Aorta (tissue), 5 donors: ENCODE measurements around the gene GRAMD2A. TPM values are rescaled to one million over a fixed set of nuclear protein-coding genes. Genes with fewer than 3 reads are reported as not detected.
A peak's percentile ranks its signal among the peaks of the same experiment; 100 is the strongest.

Source experiments
- ATAC-seq: fragments of 200-7000 bp; cut with Tn5 transposase; one replicate; pipeline ENCODE4 v1.9.1; 2022; ENCODE audit warnings: moderate library complexity; ENCODE audit not compliant: low FRiP score
- DNase-seq, 2 donors: peaks; one replicate each; pipeline ENCODE4 v3.0.0-alpha.2; 2020
- H3K27ac ChIP-seq, 2 donors: one replicate each; pipeline ENCODE4 v1.5.1; 2013; ENCODE audit warnings: low read length in 2 of 2, mild to moderate bottlenecking in 2 of 2, moderate library complexity in 2 of 2, control low read depth in 1 of 2, inconsistent platforms in 1 of 2, low read depth in 1 of 2
- H3K27me3 ChIP-seq, 2 donors: one replicate each; pipeline ENCODE4 v1.6.1; 2013; ENCODE audit warnings: control low read depth in 1 of 2, low read length in 1 of 2, mild to moderate bottlenecking in 1 of 2, moderate library complexity in 1 of 2; ENCODE audit not compliant: insufficient read depth in 2 of 2, control insufficient read depth in 1 of 2
- H3K36me3 ChIP-seq, 2 donors: one replicate each; pipeline ENCODE4 v1.6.1; 2013; ENCODE audit warnings: control low read depth in 1 of 2, low read length in 1 of 2, mild to moderate bottlenecking in 1 of 2; ENCODE audit not compliant: insufficient read depth in 2 of 2, control insufficient read depth in 1 of 2
- H3K4me1 ChIP-seq, 2 donors: one replicate each; pipeline ENCODE4 v1.6.1; 2013; ENCODE audit warnings: low read length in 2 of 2, control low read depth in 1 of 2, mild to moderate bottlenecking in 1 of 2, moderate library complexity in 1 of 2; ENCODE audit not compliant: insufficient read depth in 2 of 2, control insufficient read depth in 1 of 2
- H3K4me3 ChIP-seq, 2 donors: one replicate each; pipeline ENCODE4 v1.5.1; 2013; ENCODE audit warnings: low read length in 2 of 2, control low read depth in 1 of 2, mild to moderate bottlenecking in 1 of 2
- H3K9me3 ChIP-seq: one replicate; pipeline ENCODE4 v1.6.1; 2013; ENCODE audit warnings: mild to moderate bottlenecking, low read length; ENCODE audit not compliant: control insufficient read depth
- WGBS, 2 donors: extraction: QIAGEN DNeasy Blood & Tissue Kit; methylation state at CpG; one replicate each; pipeline ENCODE4 v1.1.7; 2013; 5-methylcytosine and 5-hydroxymethylcytosine counted together
- intact Hi-C, 2 donors: fragments of 100-400 bp; cut with DNase I; formaldehyde crosslinking; loops; one replicate each; pipeline versions ENCODE4 v1.14.2 to v1.15.0; 2022
- polyA plus RNA-seq, 2 donors: library from polyadenylated mRNA; stranded (reverse); fragments of 200-250 nt; gene quantifications; one replicate each; pipeline ENCODE4 v1.2.3, GENCODE V29; 2013
- total RNA-seq, 2 donors: library from RNA; stranded (reverse); fragmentation: NEBNext Ultra II Directional; extraction: Animal tissue kit (Norgen Biotek cat#: 25700); gene quantifications; one replicate each; pipeline ENCODE4 v1.2.1, GENCODE V29; 2021
- donor health status: healthy with polysubstance abuse.
- donor health status: Bipolar disorder and iron deficiency.
- donor health status: DM: no; HTN: no; CAD: no.
- donor health status: DM: no; HTN: no; CAD: no.
- donor health status: DM: yes; HTN: yes; CAD: no.

Gene GRAMD2A
- total and polyA plus RNA-seq, 4 donors, result 0.13 to 1.5 (median 0.56) TPM

DNA sequence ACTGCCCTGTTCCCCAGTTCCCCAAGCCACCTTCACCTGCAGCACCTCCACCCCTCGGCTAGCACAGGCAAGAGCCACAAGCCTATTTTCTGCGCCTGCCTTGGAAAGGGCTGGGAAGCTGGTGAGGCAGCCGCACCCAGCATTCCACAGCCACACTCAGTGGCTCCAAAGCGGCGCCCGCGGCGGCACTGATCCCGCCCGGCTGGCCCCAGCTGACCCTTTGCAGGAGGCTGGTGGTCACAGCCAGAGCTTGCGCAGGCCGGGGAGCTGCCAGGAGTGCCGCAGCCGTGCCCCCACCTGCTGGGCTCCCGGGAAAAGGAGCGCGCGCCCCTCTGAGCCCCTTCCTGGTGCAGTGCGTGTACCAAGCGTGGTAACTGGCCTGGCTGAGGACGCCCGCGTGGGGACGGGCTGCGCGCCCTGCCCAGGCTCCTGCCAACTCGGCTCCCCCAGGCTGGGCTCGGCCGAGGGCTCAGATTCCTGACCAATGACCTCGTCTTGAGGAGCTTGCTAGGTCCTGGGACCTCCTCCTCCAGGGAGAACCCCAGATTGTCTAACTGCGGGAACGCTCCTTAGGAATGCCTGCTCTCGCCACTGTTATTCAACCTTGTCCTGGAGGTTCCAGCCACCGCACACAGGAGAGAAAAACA is 13.3 kb downstream of the GRAMD2A start:
- ATAC-seq, result peak; percentile 67
- Histone ChIP-seq H3K36me3 (no peaks in the 10 kb centered on the region), H3K9me3 (no peaks in the 10 kb centered on the region), H3K4me3 (peak overlapping the region in 1 of 2 donors; percentile 18), H3K4me1 (peaks cover 0 to 1% of the 10 kb centered on the region in 2 donors), H3K27ac (no peak overlapping the region), H3K27me3 (no peaks in the 10 kb centered on the region)
- WGBS, 2 donors, result 4 to 5% methylated on average over 32 to 34 of the region's 34 CpGs
- DNase-seq, result peak in 1 of 2 donors; percentile 62
- intact Hi-C loops, result no loop called here

DNA sequence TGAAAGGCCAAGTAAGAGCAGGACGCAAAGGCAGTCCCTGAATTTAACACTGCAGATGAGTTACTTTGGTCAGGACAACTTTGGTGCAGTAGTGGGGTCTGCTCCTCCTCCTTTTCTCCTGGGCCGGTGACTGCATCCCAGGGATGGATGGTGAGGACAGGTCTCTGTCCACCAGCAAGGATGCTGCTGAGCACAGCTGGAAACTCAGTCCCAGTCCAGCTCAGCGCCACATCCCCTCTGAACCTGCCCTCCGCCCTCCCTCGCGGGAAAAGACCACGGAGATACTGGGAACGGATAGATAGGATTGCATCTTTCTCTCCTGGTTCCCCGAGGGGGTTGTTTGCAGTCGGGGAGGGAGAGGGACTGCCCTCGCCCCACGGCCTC is 13.8 kb downstream of the GRAMD2A start:
- no peaks in the 10 kb centered on the region for H3K36me3 ChIP-seq
- ATAC-seq (no peak), DNase-seq (no peak)
- no peaks in the 10 kb centered on the region for H3K9me3 ChIP-seq
- H3K27me3 ChIP-seq, result no peaks in the 10 kb centered on the region
- no peak overlapping the region for H3K4me3 ChIP-seq
- no peak overlapping the region for H3K27ac ChIP-seq
- peaks cover 0 to 1% of the 10 kb centered on the region in 2 donors for H3K4me1 ChIP-seq
- intact Hi-C loops, result no loop called here
- 40 to 42% methylated on average over 12 of the region's 12 CpGs for WGBS, 2 donors

DNA sequence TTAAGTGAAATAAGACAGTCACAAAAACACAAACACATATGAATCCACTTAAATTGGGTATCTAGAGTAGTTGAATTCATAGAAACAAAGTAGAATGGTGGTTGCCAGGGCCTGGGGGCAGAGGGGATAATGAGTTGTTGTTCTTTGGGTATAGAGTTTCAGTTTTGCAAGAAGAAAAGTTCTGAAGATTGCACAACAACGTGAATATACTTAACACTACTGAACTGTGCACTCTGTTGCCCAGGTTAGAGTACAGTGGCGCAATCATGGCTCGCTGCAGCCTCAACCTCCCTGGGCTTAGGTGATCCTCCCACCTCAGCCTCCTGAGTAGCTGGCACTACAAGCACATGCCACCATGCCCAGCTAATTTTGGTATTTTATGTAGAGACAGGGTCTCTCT is 14.9 kb downstream of the GRAMD2A start:
- H3K27ac ChIP-seq, result no peak overlapping the region
- intact Hi-C loops, result no loop called here
- no peaks in the 10 kb centered on the region for H3K36me3 ChIP-seq
- H3K9me3 ChIP-seq, result no peaks in the 10 kb centered on the region
- ATAC-seq (no peak), DNase-seq (no peak)
- peaks cover 0 to 1% of the 10 kb centered on the region in 2 donors for H3K4me1 ChIP-seq
- H3K27me3 ChIP-seq, result no peaks in the 10 kb centered on the region
- WGBS, 2 donors, result 96 to 100% methylated on average over 3 of the region's 3 CpGs
- no peak overlapping the region for H3K4me3 ChIP-seq

DNA sequence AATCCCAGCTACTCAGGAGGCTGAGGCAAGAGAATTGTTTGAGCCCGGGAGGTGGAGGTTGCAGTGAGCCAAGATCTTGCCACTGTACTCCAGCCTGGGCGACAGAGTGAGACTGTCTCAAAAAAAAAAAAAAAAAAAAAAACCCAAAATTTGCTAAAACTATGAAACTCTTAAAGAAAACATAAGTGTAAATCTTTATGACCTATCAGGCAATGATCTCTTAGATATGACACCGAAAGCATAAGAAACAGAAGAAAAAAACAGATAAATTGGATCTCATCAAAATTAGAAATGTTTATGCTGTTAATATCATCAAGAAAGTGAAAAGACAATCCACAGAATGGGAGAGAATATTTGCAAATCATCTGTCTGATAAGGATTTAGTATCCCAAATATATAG is 15.3 kb downstream of the GRAMD2A start:
- DNase-seq, result no peak
- Histone ChIP-seq H3K27ac (no peak overlapping the region), H3K27me3 (no peaks in the 10 kb centered on the region), H3K4me3 (no peak overlapping the region), H3K9me3 (no peaks in the 10 kb centered on the region), H3K4me1 (peaks cover 0 to 1% of the 10 kb centered on the region in 2 donors), H3K36me3 (no peaks in the 10 kb centered on the region)
- intact Hi-C loops, result no loop called here
- no peak for ATAC-seq
- 90 to 94% methylated on average over 3 of the region's 3 CpGs for WGBS, 2 donors

DNA sequence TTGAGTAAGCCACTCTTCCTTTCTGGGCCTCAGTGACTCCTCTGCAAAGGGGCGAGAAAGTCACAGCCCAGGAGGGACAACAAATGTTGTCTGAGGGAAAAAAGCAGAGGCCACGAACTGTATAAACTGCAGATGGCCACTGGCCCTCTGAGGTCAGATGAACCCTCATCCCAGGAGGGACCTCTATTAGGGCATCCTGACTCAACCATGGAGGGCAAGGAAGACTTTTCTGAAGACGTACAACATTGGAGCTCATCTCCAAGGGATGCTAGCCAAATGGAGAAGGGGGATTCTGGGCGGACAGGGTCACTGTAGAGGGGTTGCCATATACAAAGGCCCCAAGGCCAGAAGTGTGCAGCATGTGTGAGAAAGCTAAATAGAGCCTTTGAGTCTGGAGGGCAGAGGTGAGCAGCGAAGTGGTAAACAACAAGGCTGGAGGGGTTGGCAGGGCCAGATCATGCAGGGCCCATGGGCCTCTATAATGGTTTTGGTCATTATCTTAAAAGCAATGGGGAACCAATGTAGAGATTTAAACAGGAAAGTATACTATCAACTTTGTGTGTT is 16.7 kb downstream of the GRAMD2A start:
- intact Hi-C loops, result no loop called here
- H3K27me3 ChIP-seq, result no peaks in the 10 kb centered on the region
- 92 to 94% methylated on average over 5 of the region's 5 CpGs for WGBS, 2 donors
- DNase-seq (no peak), ATAC-seq (no peak)
- no peak overlapping the region for H3K4me3 ChIP-seq
- H3K4me1 ChIP-seq, result peaks cover 0 to 1% of the 10 kb centered on the region in 2 donors
- peak overlapping the region in 1 of 2 donors; percentile 32 for H3K27ac ChIP-seq
- no peaks in the 10 kb centered on the region for H3K9me3 ChIP-seq
- no peaks in the 10 kb centered on the region for H3K36me3 ChIP-seq

DNA sequence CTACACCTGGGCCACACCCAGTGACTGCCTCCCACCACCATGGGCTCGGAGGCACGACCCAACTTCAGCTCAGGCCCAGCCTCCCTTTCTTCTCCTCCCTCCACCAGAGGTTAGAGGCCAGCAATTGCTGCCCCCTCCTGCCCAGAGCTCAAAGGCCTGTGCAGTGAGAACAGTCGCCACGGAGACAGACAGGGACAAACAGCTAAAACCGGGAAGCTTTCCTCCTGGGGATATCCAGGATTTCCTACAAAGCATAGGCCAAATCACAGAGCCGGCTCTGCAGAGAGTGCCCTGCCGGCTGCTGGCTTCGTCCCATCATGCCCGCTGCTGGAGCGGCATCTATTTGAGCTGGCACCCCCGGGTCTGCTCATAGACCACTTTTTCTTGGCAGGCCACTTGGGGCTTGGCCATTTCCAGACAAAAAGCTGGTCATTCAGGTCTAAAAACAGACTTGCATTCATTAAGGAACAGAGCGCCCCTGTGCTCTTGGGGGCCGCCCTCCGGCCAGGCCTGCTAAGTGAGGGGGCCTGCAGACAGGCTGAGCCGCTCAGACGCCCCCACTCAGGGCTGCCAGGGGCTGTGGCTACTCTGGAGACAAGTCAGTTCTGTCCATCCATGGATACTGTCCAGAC is 17.5 kb downstream of the GRAMD2A start:
- no peaks in the 10 kb centered on the region for H3K36me3 ChIP-seq
- H3K27me3 ChIP-seq, result no peaks in the 10 kb centered on the region
- intact Hi-C loops, result no loop called here
- H3K4me1 ChIP-seq, result peaks cover 0 to 1% of the 10 kb centered on the region in 2 donors
- H3K27ac ChIP-seq, result peak overlapping the region; percentile 2 to 60
- ATAC-seq (peak; percentile 65), DNase-seq (peak in 1 of 2 donors; percentile 71)
- no peaks in the 10 kb centered on the region for H3K9me3 ChIP-seq
- WGBS, 2 donors, result 5 to 8% methylated on average over 16 of the region's 16 CpGs
- no peak overlapping the region for H3K4me3 ChIP-seq

DNA sequence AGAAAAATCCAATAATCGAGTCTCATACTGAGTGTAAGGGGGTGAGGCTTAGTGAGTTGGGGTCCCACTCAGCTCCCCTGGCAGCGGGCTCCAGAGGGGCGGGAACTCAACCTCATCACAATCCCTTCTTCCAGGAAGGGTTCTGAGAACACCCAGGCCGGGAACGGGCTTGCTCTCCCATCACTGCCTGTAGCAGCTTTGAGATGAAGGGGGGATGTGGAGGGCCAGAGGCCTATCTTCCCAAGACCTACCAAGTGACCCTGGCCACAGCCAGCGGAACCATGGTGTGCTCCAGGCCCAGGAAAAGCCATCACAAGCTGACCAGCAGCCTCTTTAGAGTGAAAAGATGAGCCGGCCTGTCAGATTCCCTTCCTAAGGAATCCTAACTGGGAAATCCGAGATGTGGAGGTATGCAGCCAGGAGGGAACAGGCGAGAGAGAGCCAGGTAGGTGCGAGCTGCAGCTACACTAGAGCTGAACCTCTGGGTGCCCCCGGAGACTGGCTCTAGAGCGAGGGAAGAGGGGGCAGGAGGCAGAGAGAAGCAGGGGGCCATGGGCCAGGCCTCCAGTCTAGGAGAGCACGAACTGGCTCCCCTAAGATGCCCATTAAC is 18.5 kb downstream of the GRAMD2A start:
- ATAC-seq, result no peak
- H3K27ac ChIP-seq, result no peak overlapping the region
- no peaks in the 10 kb centered on the region for H3K27me3 ChIP-seq

DNA sequence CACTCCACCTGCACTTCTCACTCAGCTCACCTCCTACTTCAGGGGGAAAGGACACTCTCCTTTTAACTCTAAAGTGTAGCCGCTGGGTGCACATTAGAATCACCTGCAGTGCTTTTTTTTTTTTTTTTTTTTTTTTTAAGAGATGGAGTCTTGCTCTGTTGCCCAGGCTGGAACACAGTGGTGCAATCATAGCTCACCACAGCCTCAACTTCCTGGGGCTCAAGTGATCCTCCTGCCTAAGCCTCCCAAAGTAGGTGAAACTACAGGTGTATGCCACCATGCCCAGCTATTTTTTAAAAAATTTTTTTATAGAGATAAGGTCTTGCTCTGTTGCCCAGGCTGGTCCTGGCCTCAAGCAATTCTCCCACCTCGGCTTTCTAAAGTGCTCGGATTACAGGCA is 20.8 kb downstream of the GRAMD2A start:
- intact Hi-C loops, result no loop called here
- no peak for ATAC-seq
- WGBS, 2 donors, result 69 to 70% methylated on average over 3 of the region's 3 CpGs
- peaks cover 0 to 1% of the 10 kb centered on the region in 2 donors for H3K4me1 ChIP-seq
- no peaks in the 10 kb centered on the region for H3K9me3 ChIP-seq
- H3K27ac ChIP-seq, result no peak overlapping the region
- no peaks in the 10 kb centered on the region for H3K27me3 ChIP-seq
- no peak overlapping the region for H3K4me3 ChIP-seq
- H3K36me3 ChIP-seq, result no peaks in the 10 kb centered on the region
- no peak for DNase-seq

More for the DNA sequence above, 18.5 kb downstream of the GRAMD2A start:
- Histone ChIP-seq H3K36me3 (no peaks in the 10 kb centered on the region), H3K4me3 (no peak overlapping the region), H3K9me3 (no peaks in the 10 kb centered on the region), H3K4me1 (peaks cover 0 to 1% of the 10 kb centered on the region in 2 donors)
- intact Hi-C loops, result no loop called here
- DNase-seq, result peak in 1 of 2 donors; percentile 26
- 93 to 95% methylated on average over 13 of the region's 13 CpGs for WGBS, 2 donors
